GM12892 (cell line): ENCODE data around the gene RPS16.

ENCODE experiments used
- POLR2A ChIP-seq: IDR thresholded peaks from 2 replicates; pipeline ENCODE4 v1.6.1; 2011; ENCODE audit warnings: low read depth, low read length, control low read depth
- POLR2AphosphoS5 ChIP-seq: IDR thresholded peaks from 2 replicates; pipeline ENCODE4 v1.6.1; 2011; ENCODE audit warnings: low read depth, low read length, control low read depth
- TAF1 ChIP-seq: IDR thresholded peaks from 2 replicates; pipeline ENCODE4 v1.6.1; 2011; ENCODE audit warnings: low read depth, mild to moderate bottlenecking, control low read depth, low read length, borderline replicate concordance

GRCh38 chr19:39400061-39400460 lies 35.7 kb downstream of the RPS16 start:
- TF ChIP-seq POLR2A (no peak), POLR2AphosphoS5 (0 out of 2 replicates have a peak, but pooled peaks have one; percentile 5), TAF1 (no peak)
